Urinary bladder (tissue), 4 donors: ENCODE data around the gene CCNT2. TPM values are rescaled to one million over a fixed set of nuclear protein-coding genes. Genes with fewer than 3 reads are reported as not detected.
"Not testable (repeated sequence)": the region's sequence is repeated elsewhere in the genome, so short reads cannot be mapped to it uniquely, and the experiment has no call there.

Experiments used
- DNase-seq: peaks from one replicate; pipeline ENCODE4 v3.0.0-alpha.2; 2015; ENCODE audit errors: extremely low spot score
- H3K27ac ChIP-seq: one replicate; pipeline ENCODE4 v1.5.1; 2013; ENCODE audit warnings: low read depth, mild to moderate bottlenecking, moderate library complexity
- H3K36me3 ChIP-seq: one replicate; pipeline ENCODE4 v1.6.1; 2013; ENCODE audit warnings: mild to moderate bottlenecking, moderate library complexity; ENCODE audit not compliant: insufficient read depth
- H3K4me1 ChIP-seq: one replicate; pipeline ENCODE4 v1.6.1; 2013; ENCODE audit warnings: mild to moderate bottlenecking, moderate library complexity; ENCODE audit not compliant: insufficient read depth
- H3K4me3 ChIP-seq: one replicate; pipeline ENCODE4 v1.5.1; 2013; ENCODE audit warnings: low read depth, low read length
- WGBS: extraction: QIAGEN DNeasy Blood & Tissue Kit; methylation state at CpG from one replicate; pipeline ENCODE4 v1.1.7; 2013; 5-methylcytosine and 5-hydroxymethylcytosine counted together
- polyA plus RNA-seq: library from polyadenylated mRNA; stranded (reverse); fragments of 200-250 nt; gene quantifications from one replicate; pipeline ENCODE4 v1.2.3, GENCODE V29; 2013
- total RNA-seq: library from RNA; depleted of rRNA; stranded (reverse); fragments of >200 nt; gene quantifications from one replicate; pipeline ENCODE4 v1.2.3, GENCODE V29; 2014
- donor health status: healthy with polysubstance abuse.
- donor health status: healthy.

CCNT2 gene
- total and polyA plus RNA-seq, 2 donors: 14.8 to 104 TPM

DNA sequence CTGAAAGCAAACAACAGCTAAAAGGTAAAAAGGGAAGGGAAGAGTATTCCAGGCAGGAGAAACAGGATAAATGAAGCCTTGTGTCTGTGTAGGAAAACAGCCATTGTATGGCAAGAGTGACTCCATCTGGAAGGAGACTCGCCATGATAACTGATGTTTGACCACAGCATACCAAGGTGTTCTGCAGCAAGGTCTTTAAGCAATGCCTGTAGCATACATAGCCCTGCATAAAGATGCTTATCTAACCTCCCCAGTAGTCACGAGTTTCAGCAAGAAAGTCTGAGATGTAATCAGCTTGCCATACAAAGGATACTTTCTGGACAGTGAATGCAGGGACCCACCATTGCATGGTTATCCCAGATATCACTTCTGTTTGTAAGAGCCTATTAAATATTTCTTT is 11.9 kb upstream of the CCNT2 start:
- 66% methylated on average over 2 of the region's 2 CpGs for WGBS
- Histone ChIP-seq H3K4me3 (no peak overlapping the region), H3K36me3 (no peaks in the 10 kb centered on the region), H3K27ac (no peak overlapping the region), H3K4me1 (no peaks in the 10 kb centered on the region)
- no peak for DNase-seq

DNA sequence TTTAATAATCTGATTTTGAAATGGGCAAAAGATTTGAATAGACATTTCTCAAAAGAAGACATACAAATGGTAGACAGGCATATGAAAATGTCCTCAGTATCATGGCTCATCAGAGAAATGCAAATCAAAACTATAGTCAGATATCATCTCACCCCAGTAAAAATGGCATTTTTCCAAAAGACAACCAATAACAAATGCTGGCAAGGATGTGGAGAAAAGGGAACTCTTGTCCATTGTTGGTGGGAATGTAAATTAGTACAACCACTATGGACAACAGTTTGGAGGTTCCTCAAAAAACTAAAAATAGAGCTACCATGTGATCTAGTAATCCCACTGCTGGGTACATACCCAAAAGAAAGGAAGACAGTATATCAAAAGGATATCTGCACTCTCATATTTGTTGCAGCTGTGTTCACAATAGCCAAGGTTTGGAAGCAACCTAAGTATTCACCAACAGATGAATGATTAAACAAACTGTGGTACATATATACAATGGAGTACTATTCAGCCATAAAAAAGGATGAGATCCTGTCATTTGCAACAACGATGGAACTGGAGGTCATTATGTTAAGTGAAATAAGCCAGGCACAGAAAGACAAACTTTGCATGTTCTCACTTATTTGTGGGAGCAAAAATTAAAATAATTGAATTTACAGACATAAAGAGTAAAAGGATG is 11.0 kb upstream of the CCNT2 start:
- WGBS: 88% methylated on average over 1 of the region's 1 CpG
- not testable (repeated sequence) for H3K36me3 ChIP-seq

DNA sequence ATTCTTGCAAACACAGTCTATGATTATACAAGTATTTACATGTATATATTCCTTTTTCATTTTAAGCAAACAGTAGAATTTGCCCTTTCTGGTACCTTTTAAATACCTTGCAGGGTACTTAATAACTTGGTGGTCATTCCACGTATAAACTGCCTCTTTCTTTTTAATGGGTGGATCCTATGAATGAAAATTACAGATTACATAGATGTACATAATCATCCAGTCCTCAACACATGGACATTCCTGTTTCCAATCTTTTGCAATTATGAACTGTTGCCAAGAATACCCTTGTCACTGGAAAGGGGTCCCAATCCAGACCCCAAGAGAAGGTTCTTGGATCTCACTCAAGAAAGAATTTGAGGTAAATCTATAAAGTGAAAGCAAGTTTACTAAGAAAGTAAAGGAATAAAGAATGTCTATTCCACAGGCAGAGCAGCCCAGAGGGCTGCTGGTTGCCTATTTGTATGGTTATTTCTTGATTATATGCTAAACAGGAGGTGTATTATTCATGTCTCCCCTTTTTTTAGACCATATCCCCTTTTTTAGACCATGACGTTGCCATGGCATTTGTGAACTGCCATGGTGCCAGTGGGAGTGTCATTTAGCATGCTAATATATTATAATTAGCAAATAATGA is 7.7 kb upstream of the CCNT2 start:
- WGBS: 84% methylated on average over 2 of the region's 2 CpGs
- H3K4me3 ChIP-seq: no peak overlapping the region
- no peaks in the 10 kb centered on the region for H3K4me1 ChIP-seq
- H3K27ac ChIP-seq: no peak overlapping the region
- H3K36me3 ChIP-seq: no peaks in the 10 kb centered on the region
- no peak for DNase-seq

More for the DNA sequence above, 11.0 kb upstream of the CCNT2 start:
- not testable (repeated sequence) for H3K4me3 ChIP-seq, DNase-seq, H3K27ac ChIP-seq, H3K4me1 ChIP-seq

DNA sequence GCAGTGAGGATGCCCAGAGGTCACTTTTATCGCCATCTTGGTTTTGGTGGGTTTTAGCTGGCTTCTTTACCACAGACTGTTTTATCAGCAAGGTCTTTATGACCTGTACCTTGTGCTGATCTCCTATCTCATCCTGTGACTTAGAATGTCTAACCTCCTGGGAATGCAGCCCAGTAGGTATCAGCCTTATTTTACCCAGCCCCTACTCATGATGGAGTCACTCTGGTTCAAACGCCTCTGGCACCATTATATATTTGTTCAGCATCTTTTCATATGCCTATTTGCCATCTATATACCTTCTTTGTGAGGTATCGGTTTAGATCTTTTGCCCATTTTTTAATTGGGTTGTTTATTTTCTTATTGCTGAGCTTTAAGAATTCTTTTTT is 7.2 kb upstream of the CCNT2 start:
- Histone ChIP-seq H3K4me3 (no peak overlapping the region), H3K27ac (no peak overlapping the region), H3K36me3 (no peaks in the 10 kb centered on the region), H3K4me1 (no peaks in the 10 kb centered on the region)
- WGBS: 82% methylated on average over 3 of the region's 3 CpGs
- DNase-seq: no peak

DNA sequence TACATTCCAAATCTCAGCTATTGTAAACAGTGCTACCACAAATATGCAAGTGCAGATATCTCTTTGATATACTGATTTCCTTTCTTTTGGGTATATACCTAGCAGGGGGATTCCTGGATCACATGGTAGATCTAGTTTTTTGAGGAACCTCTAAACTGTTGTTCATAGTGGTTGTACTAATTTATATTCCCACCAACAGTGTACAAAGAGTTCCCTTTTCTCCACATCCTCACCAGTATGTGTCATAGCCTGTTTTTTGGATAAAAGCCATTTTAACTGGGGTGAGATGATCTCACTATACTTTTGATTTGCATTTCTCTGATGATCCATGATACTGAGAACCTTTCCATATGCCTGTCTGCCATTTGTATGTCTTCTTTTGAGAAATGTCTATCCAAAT is 6.3 kb upstream of the CCNT2 start:
- no peak for DNase-seq
- no peak overlapping the region for H3K27ac ChIP-seq
- H3K4me3 ChIP-seq: no peak overlapping the region
- peaks cover 2% of the 10 kb centered on the region for H3K4me1 ChIP-seq
- H3K36me3 ChIP-seq: no peaks in the 10 kb centered on the region

DNA sequence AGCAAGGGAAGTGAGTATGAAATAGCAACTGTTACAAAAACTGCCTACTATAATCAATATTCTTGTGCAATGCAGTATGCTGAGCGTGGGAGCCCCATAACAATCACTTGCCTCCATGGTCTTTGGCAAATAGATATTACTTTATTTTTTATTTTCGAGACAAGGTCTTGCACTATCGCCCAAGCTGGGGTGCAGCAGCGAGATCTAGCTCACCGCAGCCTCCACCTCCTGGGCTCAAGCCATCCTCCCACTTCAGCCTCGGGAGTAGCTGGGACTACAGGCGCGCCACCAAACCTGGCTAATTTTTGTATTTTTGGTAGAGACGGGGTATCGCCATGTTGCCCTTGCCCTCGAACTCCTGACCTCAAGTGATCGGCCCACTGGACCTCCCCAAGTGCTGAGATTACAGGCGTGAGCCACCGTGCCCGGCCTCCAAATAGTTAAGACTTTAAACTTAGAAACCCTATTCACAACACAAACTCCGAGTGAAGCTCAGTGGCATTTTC is 1.2 kb upstream of the CCNT2 start:
- H3K4me3 ChIP-seq: peak overlapping the region; percentile 98
- WGBS: 38% methylated on average over 16 of the region's 16 CpGs
- peak overlapping the region; percentile 92 for H3K27ac ChIP-seq
- H3K36me3 ChIP-seq: no peaks in the 10 kb centered on the region
- H3K4me1 ChIP-seq: peaks cover 2% of the 10 kb centered on the region
- DNase-seq: no peak

DNA sequence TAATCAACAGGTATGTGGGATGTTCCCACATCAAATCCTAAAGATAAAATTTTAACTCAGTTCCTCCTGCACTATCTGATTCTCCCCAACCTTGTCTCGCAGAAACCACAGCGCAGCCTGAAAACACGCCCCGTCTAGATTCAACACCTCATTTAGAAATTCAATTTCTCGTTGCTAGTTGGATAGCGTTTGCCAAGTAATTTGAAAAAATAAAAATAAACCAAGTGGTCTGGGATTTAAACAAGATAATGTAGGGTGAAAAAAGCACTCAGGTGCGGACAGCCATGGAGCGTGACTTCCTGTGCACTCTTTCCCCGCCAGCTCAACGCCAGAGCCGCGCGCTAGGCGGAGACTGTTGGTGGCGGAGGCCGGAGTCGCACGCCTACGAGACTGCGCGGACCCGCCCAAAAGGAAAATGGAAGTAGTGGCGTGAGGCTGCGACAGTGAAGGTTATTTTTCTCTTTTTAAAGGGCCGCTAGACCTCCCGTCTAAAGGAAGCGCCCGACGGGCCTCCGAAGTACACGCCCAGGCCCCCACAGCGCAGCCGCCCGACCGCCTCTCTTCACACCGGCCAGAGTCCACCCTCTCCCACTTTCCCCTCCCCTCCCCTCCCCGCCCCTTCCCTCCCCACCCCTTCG is 615 bp upstream of the CCNT2 start:
- no peak for DNase-seq
- H3K4me3 ChIP-seq: peak overlapping the region; percentile 98
- peaks cover 2% of the 10 kb centered on the region for H3K4me1 ChIP-seq
- WGBS: under 1% methylated on average over 36 of the region's 38 CpGs
- H3K27ac ChIP-seq: peak overlapping the region; percentile 92
- H3K36me3 ChIP-seq: no peaks in the 10 kb centered on the region

DNA sequence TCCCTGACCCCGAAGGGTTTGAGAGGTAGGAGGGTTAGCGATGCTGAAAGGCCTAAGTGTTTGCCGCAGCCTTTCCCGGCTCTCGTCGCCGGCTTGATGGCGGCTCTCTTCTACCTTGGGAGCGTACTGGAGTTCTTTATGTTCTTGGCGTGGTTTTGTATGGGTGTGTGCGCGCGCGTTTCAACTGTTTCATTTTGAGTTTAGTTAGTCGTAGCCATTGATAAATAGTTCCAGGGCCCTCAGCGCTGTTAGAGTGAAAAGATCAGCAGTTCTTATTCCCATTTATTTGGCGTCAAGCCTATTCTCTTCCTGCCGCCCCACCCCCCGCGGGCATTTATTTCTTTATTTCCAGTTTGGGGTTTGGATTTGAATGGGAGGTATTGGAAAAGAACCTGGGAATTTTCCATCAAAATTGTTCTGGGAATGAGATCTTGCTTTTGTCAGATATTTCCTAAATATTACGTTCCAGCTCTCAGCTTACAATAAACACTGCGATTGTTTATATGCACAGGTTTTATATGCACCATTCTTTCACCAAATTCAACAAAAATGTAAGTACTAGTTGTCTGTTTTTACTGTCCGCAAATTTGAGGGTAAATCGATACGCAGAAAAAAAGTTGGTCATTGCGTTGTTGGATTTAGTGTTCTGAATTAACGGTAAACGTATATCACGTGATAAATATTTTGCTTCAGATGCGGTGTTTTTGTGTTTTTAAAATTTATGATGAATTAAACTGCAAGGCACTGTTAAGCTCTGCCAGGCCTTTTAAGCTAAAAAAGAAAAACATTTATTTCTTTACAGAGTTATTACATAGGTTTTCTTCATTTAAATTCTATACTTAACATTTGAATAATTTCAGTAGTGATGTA is 954 bp downstream of the CCNT2 start:
- peaks cover 2% of the 10 kb centered on the region for H3K4me1 ChIP-seq

DNA sequence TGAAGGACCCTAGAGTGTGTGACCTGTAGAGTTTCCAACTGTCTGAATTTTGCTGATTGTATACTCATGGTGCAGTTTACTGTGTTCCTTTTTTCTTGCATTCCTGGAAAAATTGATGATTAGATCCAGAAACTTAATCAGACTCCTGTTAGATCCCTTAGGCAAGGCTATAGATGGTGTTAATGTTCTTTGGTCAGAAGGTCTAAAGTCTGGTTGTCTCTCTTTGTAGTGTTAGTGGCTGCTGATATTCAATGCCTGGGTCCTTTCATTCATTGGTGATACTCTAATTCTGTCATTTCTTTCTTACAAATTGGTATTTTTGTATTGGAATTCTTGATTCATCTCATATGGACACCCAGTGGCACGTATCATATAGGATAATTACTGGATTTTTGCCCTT is 6.3 kb downstream of the CCNT2 start:
- Histone ChIP-seq H3K4me1 (peaks cover 4% of the 10 kb centered on the region), H3K27ac (no peak overlapping the region), H3K36me3 (no peaks in the 10 kb centered on the region), H3K4me3 (no peak overlapping the region)
- no peak for DNase-seq
- WGBS: 97% methylated on average over 1 of the region's 1 CpG

More for the DNA sequence above, 954 bp downstream of the CCNT2 start:
- Histone ChIP-seq H3K36me3 (no peaks in the 10 kb centered on the region), H3K4me3 (peak overlapping the region; percentile 98), H3K27ac (peak overlapping the region; percentile 99)
- DNase-seq: peak; percentile 8
- WGBS: 2% methylated on average over 30 of the region's 30 CpGs

DNA sequence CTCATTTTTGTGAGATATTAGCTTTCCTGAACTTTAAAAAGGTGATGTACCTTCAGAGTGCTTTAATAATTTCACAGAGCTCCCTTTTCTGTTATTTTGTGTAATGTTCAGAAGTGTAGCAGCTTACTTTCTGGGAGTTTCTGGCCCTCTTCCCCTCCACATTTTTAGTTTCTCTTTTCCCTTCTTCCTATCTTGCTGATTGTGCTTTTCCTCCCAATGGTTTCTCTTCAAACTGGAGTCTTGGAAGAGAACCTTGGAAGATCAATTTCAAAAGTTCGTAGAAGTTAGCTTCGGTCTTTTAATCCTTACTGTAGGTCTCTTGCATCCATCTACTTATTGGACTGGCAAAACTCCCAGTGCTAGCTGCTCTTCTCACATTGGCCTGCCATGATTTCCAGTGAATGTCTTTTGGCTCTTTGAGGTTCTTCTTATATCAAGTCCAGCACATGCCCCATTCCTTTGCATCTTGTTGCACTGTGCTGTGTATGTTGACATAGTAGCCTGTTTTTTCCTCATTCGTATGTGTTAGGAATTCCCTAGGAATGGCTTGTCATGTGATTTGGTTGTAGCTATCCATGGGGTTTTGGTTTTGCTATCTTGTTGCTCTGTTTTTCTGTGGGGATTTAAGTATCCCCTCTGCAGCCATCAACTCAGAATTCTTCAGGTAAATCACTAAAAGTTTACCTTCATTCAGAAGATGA is 7.8 kb downstream of the CCNT2 start:
- H3K4me3 ChIP-seq: no peak overlapping the region
- H3K36me3 ChIP-seq: no peaks in the 10 kb centered on the region
- no peak for DNase-seq
- 73% methylated on average over 3 of the region's 3 CpGs for WGBS
- peaks cover 4% of the 10 kb centered on the region for H3K4me1 ChIP-seq
- H3K27ac ChIP-seq: no peak overlapping the region

DNA sequence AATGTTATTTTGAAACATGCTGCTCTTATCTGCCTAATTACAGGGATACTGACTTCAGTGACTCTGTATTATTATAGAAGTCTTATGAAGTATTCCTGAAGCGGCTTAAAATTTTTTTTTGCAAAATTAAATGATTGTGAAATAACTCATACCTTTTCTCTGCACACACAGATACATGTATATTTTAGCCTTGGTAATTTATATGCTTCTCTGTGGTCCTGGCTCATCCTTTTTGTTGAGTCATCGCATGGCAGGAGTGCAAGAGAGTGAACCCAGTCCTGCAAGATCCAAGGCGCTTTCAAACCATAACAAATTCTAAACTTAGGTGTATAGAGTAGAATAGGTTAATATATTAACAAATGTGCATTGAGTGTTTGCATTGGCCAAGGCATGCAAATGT is 8.6 kb downstream of the CCNT2 start:
- no peak overlapping the region for H3K27ac ChIP-seq
- peaks cover 4% of the 10 kb centered on the region for H3K4me1 ChIP-seq

DNA sequence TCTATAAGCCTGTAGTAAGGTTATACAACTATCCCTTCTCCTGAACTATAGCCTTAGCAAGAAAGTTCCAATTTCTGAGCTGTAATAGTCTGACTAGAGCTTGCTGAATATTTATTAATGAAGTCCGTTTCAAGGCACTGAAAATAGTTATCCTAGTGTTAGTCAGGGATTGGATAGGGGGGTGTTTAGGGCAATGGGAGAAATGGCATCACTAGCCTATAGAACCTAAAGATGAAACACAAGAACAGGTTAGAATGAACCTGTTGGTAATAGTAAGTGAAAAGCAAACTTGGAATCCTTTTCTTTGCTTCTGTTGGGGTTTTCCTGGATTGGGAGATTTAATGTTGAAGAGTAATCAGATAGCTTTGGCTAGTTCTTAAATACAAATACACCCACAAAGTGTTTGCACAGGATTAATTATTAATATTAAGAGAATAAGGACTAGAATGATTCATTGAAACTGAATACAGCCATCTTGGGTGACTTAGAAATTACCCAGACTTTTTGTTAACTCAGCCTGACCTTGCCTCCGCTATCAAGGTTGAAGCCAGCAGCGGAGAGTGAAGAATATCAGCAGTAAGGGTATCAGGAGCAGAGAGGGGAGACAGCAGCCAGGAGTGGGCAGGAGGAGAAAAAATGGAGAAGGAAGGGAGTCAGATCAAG is 14.4 kb downstream of the CCNT2 start:
- peak overlapping the region; percentile 56 for H3K27ac ChIP-seq
- 91% methylated on average over 3 of the region's 3 CpGs for WGBS
- no peak overlapping the region for H3K4me3 ChIP-seq
- peaks cover 2% of the 10 kb centered on the region for H3K4me1 ChIP-seq
- no peak for DNase-seq
- no peaks in the 10 kb centered on the region for H3K36me3 ChIP-seq

More for the DNA sequence above, 8.6 kb downstream of the CCNT2 start:
- 63% methylated on average over 3 of the region's 3 CpGs for WGBS
- Histone ChIP-seq H3K36me3 (no peaks in the 10 kb centered on the region), H3K4me3 (no peak overlapping the region)
- no peak for DNase-seq
